K562 (cell line): Measurements from ENCODE around the gene NUP98. TPM values are rescaled to one million over a fixed set of nuclear protein-coding genes. Genes with fewer than 3 reads are reported as not detected.
A peak's percentile ranks its signal among the peaks of the same experiment; 100 is the strongest.

Source experiments
- ATAC-seq: fragments of 200-7000 bp; cut with Tn5 transposase; 3 replicates; pipeline ENCODE4 v1.9.1; 2020; ENCODE audit warnings: moderate library complexity
- BruUV-seq: library from RNA; stranded (reverse); fragments of 400-500 nt; replicated peaks from 2 replicates; lab custom pipeline; 2021; lab: Mats Ljungman, UMichigan
- CTCF ChIA-PET: fragments of 300-600 bp; formaldehyde crosslinking; extraction: SDS; loops from one replicate; lab custom pipeline; 2021; ENCODE audit warnings: low intra/inter-chr PET ratio; lab: Yijun Ruan, JAX
- POLR2A ChIA-PET: fragments of 300-600, 350-650 bp; sonication (Branson Sonifier 250); formaldehyde crosslinking; extraction: SDS; loops from one replicate; lab custom pipeline; 2021; ENCODE audit warnings: antibody characterized with exemption, inconsistent platforms; lab: Yijun Ruan, JAX
- DNase-seq, 4 experiments: peaks; one replicate each; pipeline versions ENCODE4 v3.0.0 to v3.0.0-alpha.2; 2011 to 2018; ENCODE audit warnings: low spot score in 3 of 4, mixed read lengths in 3 of 4; ENCODE audit errors: extremely low read depth in 1 of 4
- FAIRE-seq: peaks from 2 replicates; lab custom pipeline; 2011; peaks lifted over from hg19 to GRCh38; lab: Jason Lieb, UNC
- H2AFZ ChIP-seq: 2 replicates; pipeline ENCODE4 v1.6.0; 2011; ENCODE audit warnings: low read depth, low read length, control low read depth, inconsistent platforms
- H3K27ac ChIP-seq: fragments of 200-600 bp; 3 replicates; pipeline ENCODE4 v1.8.0; 2011; ENCODE audit warnings: low read depth, mild to moderate bottlenecking, control low read depth, inconsistent platforms, low read length, moderate library complexity, mixed read lengths; ENCODE audit errors: extremely low read depth
- H3K27me3 ChIP-seq, 2 experiments: fragments of 300-600 bp in 1 of 2; 2 replicates in 1 of 2; 3 replicates in 1 of 2; pipeline versions ENCODE4 v1.6.0 to v1.8.0; 2011; ENCODE audit warnings: inconsistent platforms in 2 of 2, low read length in 2 of 2, mild to moderate bottlenecking in 1 of 2, mixed read lengths in 1 of 2, moderate library complexity in 1 of 2; ENCODE audit not compliant: control insufficient read depth in 2 of 2, insufficient read depth in 2 of 2
- H3K36me3 ChIP-seq: fragments of 300-600 bp; 3 replicates; pipeline ENCODE4 v1.8.0; 2011; ENCODE audit warnings: mild to moderate bottlenecking, low read length, inconsistent platforms; ENCODE audit not compliant: control insufficient read depth, insufficient read depth
- H3K4me1 ChIP-seq, 2 experiments: fragments of 200-600 bp in 1 of 2; replicated peaks in 1 of 2; 2 replicates in 1 of 2; 3 replicates in 1 of 2; pipeline versions ENCODE4 v1.5.1 to v1.8.0; 2011; ENCODE audit warnings: inconsistent platforms in 2 of 2, low read length in 2 of 2, mild to moderate bottlenecking in 1 of 2, mixed read lengths in 1 of 2, moderate library complexity in 1 of 2; ENCODE audit not compliant: control insufficient read depth in 2 of 2, insufficient read depth in 2 of 2
- H3K4me2 ChIP-seq: 2 replicates; pipeline ENCODE4 v1.6.1; 2011; ENCODE audit warnings: low read length, control low read depth, inconsistent platforms, mixed read lengths; ENCODE audit not compliant: insufficient read depth
- H3K4me3 ChIP-seq: fragments of 200-600 bp; sonication (generic), shearing (Covaris generic); 2 replicates; pipeline ENCODE4 v1.5.1; 2016; ENCODE audit warnings: control low read depth, inconsistent platforms
- H3K79me2 ChIP-seq: fragments of 200-600 bp; 3 replicates; pipeline ENCODE4 v1.8.0; 2011; ENCODE audit warnings: low read length, inconsistent platforms; ENCODE audit not compliant: control insufficient read depth, insufficient read depth
- H3K9ac ChIP-seq, 2 experiments: 2 replicates each; pipeline versions ENCODE4 v1.6.0 to v1.6.1; 2011; ENCODE audit warnings: low read depth in 2 of 2, low read length in 2 of 2, control low read depth in 1 of 2, inconsistent platforms in 1 of 2, mild to moderate bottlenecking in 1 of 2, mixed read lengths in 1 of 2; ENCODE audit not compliant: insufficient read depth in 1 of 2
- H3K9me1 ChIP-seq: one replicate; pipeline ENCODE4 v1.6.0; 2011; ENCODE audit warnings: inconsistent platforms, mild to moderate bottlenecking, low read length, moderate library complexity; ENCODE audit not compliant: control insufficient read depth, insufficient read depth
- H3K9me3 ChIP-seq: replicated peaks from 2 replicates; pipeline ENCODE4 v1.5.1; 2011; ENCODE audit warnings: low read depth, low read length, inconsistent platforms; ENCODE audit not compliant: control insufficient read depth, insufficient read depth
- H4K20me1 ChIP-seq: replicated peaks from 2 replicates; pipeline ENCODE4 v1.6.1; 2011; ENCODE audit warnings: low read length, inconsistent platforms, mixed read lengths; ENCODE audit not compliant: control insufficient read depth, insufficient read depth
- ATF3 ChIP-seq, 2 experiments: fragments of 450-650 bp in 1 of 2; sonication (generic) in 1 of 2; formaldehyde crosslinking in 1 of 2; IDR thresholded peaks in 1 of 2; conservative IDR thresholded peaks in 1 of 2; 2 replicates each; pipeline versions ENCODE4 v1.6.1 to v1.8.1; 2016 to 2023; ENCODE audit warnings: mild to moderate bottlenecking in 2 of 2, moderate library complexity in 2 of 2, inconsistent platforms in 1 of 2, missing genetic modification reagents in 1 of 2
- BCOR ChIP-seq: fragments of 450-650 bp; IDR thresholded peaks from 2 replicates; pipeline ENCODE4 v1.6.1; 2016
- CBX3 ChIP-seq, 2 experiments: IDR thresholded peaks; 1 replicate in 1 of 2; 2 replicates in 1 of 2; pipeline ENCODE4 v1.6.1; 2012; ENCODE audit warnings: inconsistent platforms in 2 of 2, low read length in 2 of 2, borderline replicate concordance in 1 of 2, control low read depth in 1 of 2
- HDAC2 ChIP-seq: fragments of 450-650 bp; IDR thresholded peaks from 2 replicates; pipeline ENCODE4 v1.6.1; 2016; ENCODE audit warnings: mild to moderate bottlenecking
- HES1 ChIP-seq: fragments of 450-650 bp; IDR thresholded peaks from 2 replicates; pipeline ENCODE4 v1.6.1; 2016; ENCODE audit warnings: low read depth, mild to moderate bottlenecking, moderate library complexity
- KDM1A ChIP-seq, 2 experiments: fragments of 450-650 bp; IDR thresholded peaks; 2 replicates each; pipeline ENCODE4 v1.6.1; 2016; ENCODE audit warnings: mild to moderate bottlenecking in 2 of 2
- NFXL1 ChIP-seq: fragments of 450-650 bp; formaldehyde crosslinking; IDR thresholded peaks from 2 replicates; pipeline ENCODE4 v1.4.0; 2021; ENCODE audit warnings: mild to moderate bottlenecking
- PHF8 ChIP-seq: fragments of 200-600 bp; sonication (generic); IDR thresholded peaks from 2 replicates; pipeline ENCODE4 v1.6.1; 2012; ENCODE audit warnings: mixed run types, mild to moderate bottlenecking, inconsistent platforms, low read length, moderate library complexity, borderline replicate concordance
- RBM25 ChIP-seq: fragments of 200-400 bp; formaldehyde crosslinking; IDR thresholded peaks from 2 replicates; pipeline ENCODE4 v1.6.1; 2018; ENCODE audit warnings: low read length, low read depth, moderate library complexity; ENCODE audit not compliant: severe bottlenecking
- SMC3 ChIP-seq: conservative IDR thresholded peaks from 2 replicates; pipeline ENCODE4 v1.6.1; 2011; ENCODE audit warnings: low read depth, low read length, improper control_type of control experiment; ENCODE audit not compliant: insufficient read depth
- SP1 ChIP-seq: sonication (generic); formaldehyde crosslinking; IDR thresholded peaks from 2 replicates; pipeline ENCODE4 v1.8.1; 2022; ENCODE audit warnings: mild to moderate bottlenecking, missing genetic modification reagents
- TRIM24 ChIP-seq, 2 experiments: fragments of 450-650 bp; IDR thresholded peaks; 2 replicates each; pipeline ENCODE4 v1.6.1; 2016
- ZBTB7A ChIP-seq: IDR thresholded peaks from 2 replicates; pipeline ENCODE4 v1.6.1; 2011; ENCODE audit warnings: low read depth, mild to moderate bottlenecking, low read length, moderate library complexity, borderline replicate concordance; ENCODE audit not compliant: control insufficient read depth
- ZNF316 ChIP-seq: fragments of 450-650 bp; IDR thresholded peaks from 2 replicates; pipeline ENCODE4 v1.6.1; 2016
- ZNF785 ChIP-seq: fragments of 250-450 bp; sonication (Bioruptor Pico); IDR thresholded peaks from 2 replicates; pipeline ENCODE4 v1.4.0; 2020; ENCODE audit warnings: mild to moderate bottlenecking
- WGBS: fragments of 100-300 bp; shearing (Covaris generic); methylation state at CpG from one replicate; pipeline ENCODE4 v1.1.6; 2016; ENCODE audit warnings: low coverage, mixed read lengths; ENCODE audit not compliant: insufficient coverage; ENCODE audit errors: missing lambda C conversion rate; 5-methylcytosine and 5-hydroxymethylcytosine counted together
- in situ Hi-C: fragments of 300-500 bp; cut with MboI; formaldehyde crosslinking; loops from 4 replicates; pipeline ENCODE4 v1.15.0; 2018; ENCODE audit warnings: inconsistent platforms, mixed read lengths
- intact Hi-C: fragments of 100-400 bp; cut with micrococcal nuclease; formaldehyde crosslinking; loops from 2 replicates; pipeline ENCODE4 v1.14.2; 2022
- polyA plus RNA-seq, 8 experiments: library from polyadenylated mRNA; depleted of rRNA in 4 of 8; stranded (reverse) in 5 of 8; unstranded in 3 of 8; fragments of >200 nt; fragmentation: Nextera tagmentation in 2 of 8; fragmentation: Illumina TruSeq in 1 of 8; extraction: Ambion mirVana in 2 of 8; extraction: Trizol in 1 of 8; gene quantifications; 2 replicates each; pipeline versions ENCODE4 v1.2.1 to v1.2.3, GENCODE V29; 2011 to 2014; ENCODE audit warnings: inconsistent platforms in 1 of 8, missing spikeins in 1 of 8
- total RNA-seq, 7 experiments: library from RNA; depleted of rRNA in 6 of 7; stranded (reverse); fragments of >200 nt in 6 of 7; fragmentation: Illumina TruSeq in 2 of 7; extraction: Trizol in 2 of 7; gene quantifications; 2 replicates each; pipeline versions ENCODE4 v1.2.1 to v1.2.3, GENCODE V29; 2011 to 2021; ENCODE audit warnings: low replicate concordance in 1 of 7
- TF ChIP-seq, protein P1 (sequence below): fragments of 450-650 bp; conservative IDR thresholded peaks from 2 replicates; pipeline ENCODE4 v1.6.1; 2016; ENCODE audit warnings: missing genetic modification characterization, low read depth, mild to moderate bottlenecking, missing compliant biosample characterization, moderate library complexity
- TF ChIP-seq, protein P2 (sequence below): fragments of 200-800 bp; sonication (Bioruptor generic); IDR thresholded peaks from 2 replicates; pipeline ENCODE4 v1.6.1; 2017; ENCODE audit warnings: missing genetic modification characterization, missing compliant biosample characterization
- TF ChIP-seq, protein P3 (sequence below): fragments of 250-450 bp; sonication (Bioruptor Pico); IDR thresholded peaks from 2 replicates; pipeline ENCODE4 v1.4.0; 2020; ENCODE audit warnings: borderline replicate concordance

NUP98 gene
- total and polyA plus RNA-seq, 9 of the 15 experiments (the other 6 are each of a cell fraction or from before 2014, with no cell fraction given) = 45.1 to 196 (median 130) TPM

- ChIA-PET CTCF (no interaction called here), POLR2A (interaction anchor here (0.6 kb wide), 1 partner anchor 154 kb away, joined by 3 read pairs; no protein-coding TSS in a partner anchor)
- H3K36me3 ChIP-seq = peaks cover 90% of the 10 kb centered on the region
- DNase-seq (no peak), FAIRE-seq (no peak), ATAC-seq (no peak)
- BruUV-seq = no TSS peak
- no peak overlapping the region for H3K4me3 ChIP-seq
- intact Hi-C loops (no loop called here), in situ Hi-C loops (no loop called here)
- H3K79me2 ChIP-seq = peaks cover 90% of the 10 kb centered on the region
- H3K9me3 ChIP-seq = no peaks in the 10 kb centered on the region
- no peak overlapping the region for H3K27ac ChIP-seq
- WGBS = 86% methylated on average over 3 of the region's 3 CpGs
- peaks cover 3% of the 10 kb centered on the region for H3K9me1 ChIP-seq
- peaks cover 50 to 60% of the 10 kb centered on the region in 2 experiments for H3K4me1 ChIP-seq
- no peak overlapping the region for H2AFZ ChIP-seq
- H4K20me1 ChIP-seq = no peaks in the 10 kb centered on the region
- no peaks in the 10 kb centered on the region for H3K27me3 ChIP-seq
- H3K4me2 ChIP-seq = no peak overlapping the region
- no peak overlapping the region for H3K9ac ChIP-seq
- no peak for TF ChIP-seq NFXL1 (CRISPR knock-in tag)
- TF ChIP-seq ATF3 (IDR thresholded peaks at IDR 0.05) = 0 out of 2 replicates have a peak, but pooled peaks have one; percentile 26
- no peak for TF ChIP-seq ATF3 (CRISPR knock-in tag; conservative IDR thresholded peaks at IDR 0.05)
- TF ChIP-seq KDM1A (IDR thresholded peaks at IDR 0.05) = peak; percentile 13 to 82; a peak in 3 of 4 replicates
- TF ChIP-seq ZBTB7A = no peak
- peak; percentile 79 for TF ChIP-seq RBM25
- TF ChIP-seq TRIM24 (IDR thresholded peaks at IDR 0.05) = no peak
- TF ChIP-seq SP1 = no peak
- TF ChIP-seq, protein P1, sequence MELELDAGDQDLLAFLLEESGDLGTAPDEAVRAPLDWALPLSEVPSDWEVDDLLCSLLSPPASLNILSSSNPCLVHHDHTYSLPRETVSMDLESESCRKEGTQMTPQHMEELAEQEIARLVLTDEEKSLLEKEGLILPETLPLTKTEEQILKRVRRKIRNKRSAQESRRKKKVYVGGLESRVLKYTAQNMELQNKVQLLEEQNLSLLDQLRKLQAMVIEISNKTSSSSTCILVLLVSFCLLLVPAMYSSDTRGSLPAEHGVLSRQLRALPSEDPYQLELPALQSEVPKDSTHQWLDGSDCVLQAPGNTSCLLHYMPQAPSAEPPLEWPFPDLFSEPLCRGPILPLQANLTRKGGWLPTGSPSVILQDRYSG = no peak
- TF ChIP-seq BCOR = peak; percentile 87
- no peak for TF ChIP-seq HES1
- no peak for TF ChIP-seq ZNF785 (CRISPR knock-in tag)
- 0 out of 2 replicates have a peak, but pooled peaks have one; percentile 38 for TF ChIP-seq HDAC2
- TF ChIP-seq, protein P2, sequence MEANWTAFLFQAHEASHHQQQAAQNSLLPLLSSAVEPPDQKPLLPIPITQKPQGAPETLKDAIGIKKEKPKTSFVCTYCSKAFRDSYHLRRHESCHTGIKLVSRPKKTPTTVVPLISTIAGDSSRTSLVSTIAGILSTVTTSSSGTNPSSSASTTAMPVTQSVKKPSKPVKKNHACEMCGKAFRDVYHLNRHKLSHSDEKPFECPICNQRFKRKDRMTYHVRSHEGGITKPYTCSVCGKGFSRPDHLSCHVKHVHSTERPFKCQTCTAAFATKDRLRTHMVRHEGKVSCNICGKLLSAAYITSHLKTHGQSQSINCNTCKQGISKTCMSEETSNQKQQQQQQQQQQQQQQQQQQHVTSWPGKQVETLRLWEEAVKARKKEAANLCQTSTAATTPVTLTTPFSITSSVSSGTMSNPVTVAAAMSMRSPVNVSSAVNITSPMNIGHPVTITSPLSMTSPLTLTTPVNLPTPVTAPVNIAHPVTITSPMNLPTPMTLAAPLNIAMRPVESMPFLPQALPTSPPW (CRISPR knock-in tag) = no peak
- TF ChIP-seq CBX3 (IDR thresholded peaks at IDR 0.05; ENCODE audit: borderline replicate concordance in 1 of 2, low read length in 2 of 2) = peak in 1 of 2 experiments; percentile 46; a peak in 1 of 3 replicates
- TF ChIP-seq, protein P3, sequence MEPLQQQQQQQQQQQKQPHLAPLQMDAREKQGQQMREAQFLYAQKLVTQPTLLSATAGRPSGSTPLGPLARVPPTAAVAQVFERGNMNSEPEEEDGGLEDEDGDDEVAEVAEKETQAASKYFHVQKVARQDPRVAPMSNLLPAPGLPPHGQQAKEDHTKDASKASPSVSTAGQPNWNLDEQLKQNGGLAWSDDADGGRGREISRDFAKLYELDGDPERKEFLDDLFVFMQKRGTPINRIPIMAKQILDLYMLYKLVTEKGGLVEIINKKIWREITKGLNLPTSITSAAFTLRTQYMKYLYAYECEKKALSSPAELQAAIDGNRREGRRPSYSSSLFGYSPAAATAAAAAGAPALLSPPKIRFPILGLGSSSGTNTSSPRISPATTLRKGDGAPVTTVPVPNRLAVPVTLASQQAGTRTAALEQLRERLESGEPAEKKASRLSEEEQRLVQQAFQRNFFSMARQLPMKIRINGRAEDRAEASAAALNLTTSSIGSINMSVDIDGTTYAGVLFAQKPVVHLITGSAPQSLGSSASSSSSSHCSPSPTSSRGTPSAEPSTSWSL (CRISPR knock-in tag) = no peak
- TF ChIP-seq ZNF316 = 0 out of 2 replicates have a peak, but pooled peaks have one; percentile 14
- TF ChIP-seq PHF8 = no peak
- TF ChIP-seq SMC3 = no peak
Observed at GRCh38 chr11:3830088-3830487, 32.7 kb upstream of the NUP98 start.
